ENCODE measurements around the gene SIGLEC15.
A peak's percentile ranks its signal among the peaks of the same experiment; 100 is the strongest.

SIGLEC15 gene

DNA sequence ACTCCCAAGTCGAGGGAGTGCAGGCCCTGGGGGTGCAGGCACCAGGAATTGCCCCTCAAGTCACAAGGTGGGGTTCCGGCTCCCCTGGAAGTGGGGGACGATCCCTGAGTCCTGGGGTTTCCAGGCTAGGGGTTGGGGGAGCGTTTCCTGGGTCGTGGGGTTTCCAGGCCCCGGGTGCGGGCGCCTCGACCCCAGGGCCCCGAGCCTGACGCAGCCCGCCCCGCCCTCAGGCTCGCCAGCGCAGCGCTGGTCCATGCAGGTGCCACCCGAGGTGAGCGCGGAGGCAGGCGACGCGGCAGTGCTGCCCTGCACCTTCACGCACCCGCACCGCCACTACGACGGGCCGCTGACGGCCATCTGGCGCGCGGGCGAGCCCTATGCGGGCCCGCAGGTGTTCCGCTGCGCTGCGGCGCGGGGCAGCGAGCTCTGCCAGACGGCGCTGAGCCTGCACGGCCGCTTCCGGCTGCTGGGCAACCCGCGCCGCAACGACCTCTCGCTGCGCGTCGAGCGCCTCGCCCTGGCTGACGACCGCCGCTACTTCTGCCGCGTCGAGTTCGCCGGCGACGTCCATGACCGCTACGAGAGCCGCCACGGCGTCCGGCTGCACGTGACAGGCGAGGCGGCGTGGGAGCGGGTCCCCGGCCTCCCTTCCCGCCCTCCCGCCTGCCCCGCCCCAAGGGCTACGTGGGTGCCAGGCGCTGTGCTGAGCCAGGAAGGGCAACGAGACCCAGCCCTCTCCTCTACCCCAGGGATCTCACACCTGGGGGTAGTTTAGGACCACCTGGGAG lies 12.0 kb downstream of the SIGLEC15 start:
- Histone ChIP-seq H2BK5ac (ENCODE audit: low read length) (no peak overlapping the region), H3K4me3 (ENCODE audit: low read length in 2 of 2) (peak overlapping the region; percentile 15 to 81), H3K9me3 (replicated peaks in 1 of 2; ENCODE audit: control insufficient read depth in 2 of 2, insufficient read depth in 1 of 2, low read depth in 1 of 2, low read length in 2 of 2) (peaks cover 0 to 5% of the 10 kb centered on the region in 2 donors), H3K4me2 (ENCODE audit: insufficient read depth, low read length, poor library complexity, severe bottlenecking) (peak overlapping the region; percentile 95), H4K8ac (ENCODE audit: low read depth, low read length) (no peak overlapping the region), H3K4me1 (ENCODE audit: control insufficient read depth in 2 of 2, insufficient read depth in 1 of 2, low read depth in 1 of 2, low read length in 2 of 2) (peaks cover 0 to 9% of the 10 kb centered on the region in 2 donors), H3K14ac (ENCODE audit: low read length) (peak overlapping the region; percentile 67), H2AK5ac (ENCODE audit: low read depth, low read length) (peak overlapping the region; percentile 81), H3K18ac (ENCODE audit: low read length) (peak overlapping the region; percentile 82), H3K23ac (ENCODE audit: low read depth, low read length, poor library complexity) (no peak overlapping the region), H3K27me3 (ENCODE audit: control insufficient read depth in 3 of 3, insufficient read depth in 3 of 3, low read depth in 1 of 3, low read length in 3 of 3) (peaks cover 4 to 53% (median 34%) of the 10 kb centered on the region in 3 experiments), H4K91ac (ENCODE audit: low read depth, low read length, poor library complexity) (no peak overlapping the region), H3K36me3 (replicated peaks in 1 of 2; ENCODE audit: control insufficient read depth in 2 of 2, insufficient read depth in 2 of 2, low read length in 2 of 2) (no peaks in the 10 kb centered on the region), H2BK120ac (ENCODE audit: low read depth, low read length) (no peak overlapping the region), H2BK15ac (ENCODE audit: low read length) (no peak overlapping the region), H3K79me1 (ENCODE audit: low read depth, low read length) (no peaks in the 10 kb centered on the region), H2AFZ (ENCODE audit: low read length) (peak overlapping the region; percentile 89), H3K9ac (ENCODE audit: low read depth, low read length, poor library complexity) (peak overlapping the region; percentile 89), H2BK12ac (ENCODE audit: low read length) (no peak overlapping the region), H3K4ac (ENCODE audit: low read length) (no peak overlapping the region), H3K27ac (replicated peaks; ENCODE audit: low read length) (no peak overlapping the region)
- no CpG with 5 or more reads among the region's 84 CpGs for WGBS, 2 donors (ENCODE audit: extremely low coverage in 2 of 2, insufficient read length in 2 of 2, insufficient replicate concordance in 1 of 2)
- DNase-seq (ENCODE audit: low spot score): peak; percentile 43

- Histone ChIP-seq H3K27ac (replicated peaks; ENCODE audit: low read length) (no peak overlapping the region), H3K4ac (ENCODE audit: low read length) (no peak overlapping the region), H4K91ac (ENCODE audit: low read depth, low read length, poor library complexity) (no peak overlapping the region), H2BK5ac (ENCODE audit: low read length) (no peak overlapping the region), H3K4me1 (ENCODE audit: control insufficient read depth in 2 of 2, insufficient read depth in 1 of 2, low read depth in 1 of 2, low read length in 2 of 2) (peaks cover 0 to 6% of the 10 kb centered on the region in 2 donors), H3K9me3 (replicated peaks in 1 of 2; ENCODE audit: control insufficient read depth in 2 of 2, insufficient read depth in 1 of 2, low read depth in 1 of 2, low read length in 2 of 2) (peaks cover 0 to 5% of the 10 kb centered on the region in 2 donors), H3K79me1 (ENCODE audit: low read depth, low read length) (no peaks in the 10 kb centered on the region), H3K18ac (ENCODE audit: low read length) (peak overlapping the region; percentile 42), H2AFZ (ENCODE audit: low read length) (peak overlapping the region; percentile 89), H3K36me3 (replicated peaks in 1 of 2; ENCODE audit: control insufficient read depth in 2 of 2, insufficient read depth in 2 of 2, low read length in 2 of 2) (no peaks in the 10 kb centered on the region), H2AK5ac (ENCODE audit: low read depth, low read length) (no peak overlapping the region), H3K9ac (ENCODE audit: low read depth, low read length, poor library complexity) (no peak overlapping the region), H4K8ac (ENCODE audit: low read depth, low read length) (no peak overlapping the region), H3K27me3 (ENCODE audit: control insufficient read depth in 3 of 3, insufficient read depth in 3 of 3, low read depth in 1 of 3, low read length in 3 of 3) (peaks cover 4 to 52% (median 34%) of the 10 kb centered on the region in 3 experiments), H3K4me2 (ENCODE audit: insufficient read depth, low read length, poor library complexity, severe bottlenecking) (no peak overlapping the region), H3K4me3 (ENCODE audit: low read length in 2 of 2) (no peak overlapping the region), H2BK120ac (ENCODE audit: low read depth, low read length) (no peak overlapping the region), H2BK15ac (ENCODE audit: low read length) (no peak overlapping the region), H3K14ac (ENCODE audit: low read length) (peak overlapping the region; percentile 72), H2BK12ac (ENCODE audit: low read length) (no peak overlapping the region), H3K23ac (ENCODE audit: low read depth, low read length, poor library complexity) (peak overlapping the region; percentile 31)
- DNase-seq (ENCODE audit: low spot score): no peak
- WGBS, 2 donors (ENCODE audit: extremely low coverage in 2 of 2, insufficient read length in 2 of 2, insufficient replicate concordance in 1 of 2): no CpG with 5 or more reads among the region's 53 CpGs
Observed at GRCh38 chr18:45838302-45839070, 13.0 kb downstream of the SIGLEC15 start.

- Histone ChIP-seq H2BK12ac (ENCODE audit: low read length) (no peak overlapping the region), H3K27me3 (ENCODE audit: control insufficient read depth in 3 of 3, insufficient read depth in 3 of 3, low read depth in 1 of 3, low read length in 3 of 3) (peaks cover 4 to 40% (median 34%) of the 10 kb centered on the region in 3 experiments), H4K8ac (ENCODE audit: low read depth, low read length) (no peak overlapping the region), H2BK5ac (ENCODE audit: low read length) (no peak overlapping the region), H3K27ac (replicated peaks; ENCODE audit: low read length) (no peak overlapping the region), H2BK120ac (ENCODE audit: low read depth, low read length) (no peak overlapping the region), H3K36me3 (replicated peaks in 1 of 2; ENCODE audit: control insufficient read depth in 2 of 2, insufficient read depth in 2 of 2, low read length in 2 of 2) (no peaks in the 10 kb centered on the region), H3K4me3 (ENCODE audit: low read length in 2 of 2) (no peak overlapping the region), H2AK5ac (ENCODE audit: low read depth, low read length) (no peak overlapping the region), H3K23ac (ENCODE audit: low read depth, low read length, poor library complexity) (no peak overlapping the region), H3K9ac (ENCODE audit: low read depth, low read length, poor library complexity) (no peak overlapping the region), H3K4me1 (ENCODE audit: control insufficient read depth in 2 of 2, insufficient read depth in 1 of 2, low read depth in 1 of 2, low read length in 2 of 2) (peaks cover 0 to 6% of the 10 kb centered on the region in 2 donors), H3K4ac (ENCODE audit: low read length) (no peak overlapping the region), H4K91ac (ENCODE audit: low read depth, low read length, poor library complexity) (no peak overlapping the region), H3K9me3 (replicated peaks in 1 of 2; ENCODE audit: control insufficient read depth in 2 of 2, insufficient read depth in 1 of 2, low read depth in 1 of 2, low read length in 2 of 2) (peaks cover 0 to 5% of the 10 kb centered on the region in 2 donors), H2AFZ (ENCODE audit: low read length) (no peak overlapping the region), H3K18ac (ENCODE audit: low read length) (no peak overlapping the region), H3K14ac (ENCODE audit: low read length) (no peak overlapping the region), H3K4me2 (ENCODE audit: insufficient read depth, low read length, poor library complexity, severe bottlenecking) (no peak overlapping the region), H3K79me1 (ENCODE audit: low read depth, low read length) (no peaks in the 10 kb centered on the region), H2BK15ac (ENCODE audit: low read length) (no peak overlapping the region)
- no CpG with 5 or more reads among the region's 13 CpGs for WGBS, 2 donors (ENCODE audit: extremely low coverage in 2 of 2, insufficient read length in 2 of 2, insufficient replicate concordance in 1 of 2)
- no peak for DNase-seq (ENCODE audit: low spot score)
Observed at GRCh38 chr18:45839414-45840395, 14.2 kb downstream of the SIGLEC15 start.

All from neuronal stem cell (in vitro differentiated cells).